HG03108 (cell line): ENCODE results near the gene RPS16.
"Not testable (repeated sequence)": the region's sequence is repeated elsewhere in the genome, so short reads cannot be mapped to it uniquely, and the experiment has no call there.

Experiments
- ATAC-seq: cut with Tn5 transposase; IDR thresholded peaks from one replicate; pipeline ENCODE4 v1.9.1; 2021; ENCODE audit warnings: moderate library complexity; ENCODE audit not compliant: unreplicated experiment

RPS16 gene

GRCh38 chr19:39435499-39436349, at the start of gene RPS16:
RPS16 (minus strand) TSS chr19:39435949; CDS start chr19:39435895, 54 bp downstream.
- peak; percentile 73 for ATAC-seq

DNA sequence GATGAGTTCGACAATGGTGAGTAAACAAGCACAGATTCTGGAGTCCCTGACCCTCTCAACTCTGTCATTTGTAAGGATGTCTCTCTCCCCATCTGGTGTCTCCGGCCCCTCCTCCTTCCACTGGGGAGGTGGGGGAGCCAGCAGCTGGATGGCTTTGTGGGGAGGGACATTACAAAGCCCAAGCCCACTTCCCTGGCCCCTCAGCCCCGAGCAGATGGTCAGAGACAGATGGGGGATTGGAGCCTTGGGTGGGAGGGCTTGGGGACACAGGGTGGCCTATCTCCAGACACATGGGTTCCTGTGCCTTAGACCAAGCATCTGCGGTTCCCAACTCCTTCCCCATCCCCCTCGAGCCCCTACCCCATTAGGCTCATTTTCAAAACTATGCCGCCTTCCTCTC, 47.4 kb upstream of the RPS16 start:
- ATAC-seq = no peak

- no peak for ATAC-seq
These were observed 45.9 kb upstream of the RPS16 start for GRCh38 chr19:39481676-39482075.

- ATAC-seq = no peak
These were observed 45.4 kb upstream of the RPS16 start for GRCh38 chr19:39481229-39481545.

DNA sequence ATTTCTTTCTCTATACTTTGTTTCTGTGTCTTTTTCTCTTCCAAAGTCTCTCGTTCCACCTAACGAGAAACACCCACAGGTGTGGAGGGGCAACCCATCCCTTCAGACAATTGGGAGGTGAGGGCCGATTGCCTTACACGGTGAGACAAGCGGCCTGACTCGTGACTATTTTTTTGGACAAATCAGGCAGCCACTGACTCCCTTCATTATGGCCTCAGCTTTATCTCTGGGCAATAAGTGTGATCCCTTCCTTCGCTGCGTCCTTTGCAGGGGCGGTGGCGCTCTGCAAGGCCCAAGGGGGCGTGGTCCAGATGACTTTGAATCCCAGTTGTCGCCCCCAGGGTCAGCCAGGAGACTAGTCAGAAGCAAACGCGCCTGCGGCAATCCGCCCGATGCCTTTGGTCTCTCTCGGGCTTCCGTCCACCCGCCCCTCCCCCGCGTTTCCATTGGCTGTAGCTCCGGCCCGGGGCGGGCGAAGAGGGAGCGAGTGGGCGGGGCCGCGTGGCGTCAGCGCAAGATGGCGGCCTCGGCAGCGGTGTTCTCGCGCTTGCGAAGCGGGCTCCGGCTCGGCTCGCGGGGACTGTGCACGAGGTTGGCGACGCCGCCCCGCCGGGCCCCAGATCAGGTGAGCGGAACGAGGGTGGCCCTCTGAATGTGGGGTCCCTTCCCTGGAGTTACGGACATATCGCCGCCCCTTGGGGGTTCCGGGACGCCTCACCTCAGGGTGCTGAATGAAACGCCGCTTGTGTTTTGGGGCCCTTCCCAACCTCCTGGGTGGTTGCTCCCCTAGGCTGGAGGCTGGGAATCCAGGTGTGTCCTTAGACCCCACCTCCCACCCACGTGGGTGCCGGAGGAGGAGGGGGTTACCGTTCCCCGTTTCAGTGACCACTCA, 44.8 kb upstream of the RPS16 start, which contains the start of gene TIMM50:
Gene TIMM50 (plus strand): TSS at position 502 of the 892 bp plus-strand sequence. CDS start 16 bp downstream, at position 518.
- ATAC-seq = peak; percentile 92

- ATAC-seq = no peak
These were observed 44.2 kb upstream of the RPS16 start for GRCh38 chr19:39479916-39480315.

DNA sequence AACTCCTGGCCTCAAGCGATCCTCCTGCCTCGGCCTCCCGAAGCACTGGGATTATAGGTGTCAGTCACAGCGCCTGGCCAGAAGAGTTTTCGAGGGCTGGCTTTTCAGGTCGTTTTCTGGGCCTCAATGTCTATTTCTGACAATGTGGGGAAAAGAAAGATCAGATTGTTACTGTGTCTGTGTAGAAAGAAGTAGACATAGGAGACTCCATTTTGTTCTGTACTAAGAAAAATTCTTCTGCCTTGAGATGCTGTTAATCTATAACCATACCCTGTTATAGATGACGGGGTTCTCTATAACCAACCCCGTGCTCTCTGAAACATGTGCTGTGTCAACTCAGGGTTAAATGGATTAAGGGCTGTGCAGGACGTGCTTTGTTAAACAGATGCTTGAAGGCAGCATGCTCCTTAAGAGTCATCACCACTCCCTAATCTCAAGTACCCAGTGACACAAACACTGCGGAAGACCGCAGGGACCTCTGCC, 43.6 kb upstream of the RPS16 start:
- ATAC-seq = not testable (repeated sequence)

- ATAC-seq = no peak
These were observed 40.0 kb upstream of the RPS16 start for GRCh38 chr19:39475748-39476147.

- no peak for ATAC-seq
These were observed 38.4 kb upstream of the RPS16 start for GRCh38 chr19:39474139-39474620.

DNA sequence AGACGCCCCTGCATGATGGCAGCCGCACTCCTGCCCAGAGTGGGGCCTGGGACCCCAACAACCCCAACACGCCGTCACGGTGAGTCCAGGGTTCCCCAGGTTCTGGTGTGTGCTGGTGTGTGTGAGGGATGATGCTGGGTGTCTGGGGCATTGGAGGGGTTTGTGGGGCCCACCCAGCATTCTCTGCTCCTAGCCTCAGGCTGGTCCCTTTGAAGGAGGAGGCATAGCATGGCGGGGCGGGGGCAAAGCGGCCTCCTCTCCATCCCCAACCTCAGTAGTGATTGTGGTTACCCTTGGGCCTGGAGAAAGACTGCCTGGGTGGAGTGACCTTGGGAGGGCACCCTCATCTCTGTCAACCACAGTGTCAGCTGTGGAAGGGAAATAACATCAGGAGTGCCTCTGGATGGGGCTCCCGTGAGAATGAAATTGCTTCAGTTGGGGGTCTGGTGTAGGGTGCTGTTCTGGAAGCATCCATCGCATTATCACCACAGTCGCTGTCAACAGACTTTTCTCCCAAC, 37.8 kb upstream of the RPS16 start:
- no peak for ATAC-seq

DNA sequence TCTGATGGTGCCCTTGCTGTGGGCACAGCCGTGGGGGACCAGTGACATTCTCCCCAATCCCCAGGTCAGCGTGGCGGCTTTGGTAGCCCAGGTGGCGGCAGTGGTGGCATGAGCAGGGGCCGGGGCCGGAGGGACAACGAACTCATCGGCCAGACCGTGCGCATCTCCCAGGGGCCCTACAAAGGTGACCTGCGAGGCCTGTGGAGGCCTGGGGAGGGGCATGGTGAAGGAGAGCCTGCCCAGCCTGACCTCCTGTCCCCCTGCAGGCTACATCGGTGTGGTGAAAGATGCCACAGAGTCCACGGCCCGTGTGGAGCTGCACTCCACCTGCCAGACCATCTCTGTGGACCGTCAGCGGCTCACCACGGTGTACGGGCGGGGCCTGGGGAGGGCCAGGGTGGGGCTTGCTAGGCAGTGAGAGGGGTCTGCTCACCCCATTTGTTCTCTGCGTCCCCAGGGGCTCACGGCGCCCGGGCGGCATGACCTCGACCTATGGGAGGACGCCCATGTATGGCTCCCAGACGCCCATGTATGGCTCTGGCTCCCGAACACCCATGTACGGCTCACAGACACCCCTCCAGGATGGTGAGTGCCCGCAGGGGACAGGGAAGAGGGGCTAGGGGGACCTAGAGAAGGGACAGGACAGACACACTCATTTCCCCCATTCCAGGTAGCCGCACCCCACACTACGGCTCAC, 37.1 kb upstream of the RPS16 start:
- ATAC-seq = no peak

- ATAC-seq = no peak
These were observed 36.2 kb upstream of the RPS16 start for GRCh38 chr19:39471756-39472536.

GRCh38 chr19:39470724-39471339, 35.1 kb upstream of the RPS16 start:
- no peak for ATAC-seq

- ATAC-seq = no peak
These were observed 33.8 kb upstream of the RPS16 start for GRCh38 chr19:39469567-39469966.

DNA sequence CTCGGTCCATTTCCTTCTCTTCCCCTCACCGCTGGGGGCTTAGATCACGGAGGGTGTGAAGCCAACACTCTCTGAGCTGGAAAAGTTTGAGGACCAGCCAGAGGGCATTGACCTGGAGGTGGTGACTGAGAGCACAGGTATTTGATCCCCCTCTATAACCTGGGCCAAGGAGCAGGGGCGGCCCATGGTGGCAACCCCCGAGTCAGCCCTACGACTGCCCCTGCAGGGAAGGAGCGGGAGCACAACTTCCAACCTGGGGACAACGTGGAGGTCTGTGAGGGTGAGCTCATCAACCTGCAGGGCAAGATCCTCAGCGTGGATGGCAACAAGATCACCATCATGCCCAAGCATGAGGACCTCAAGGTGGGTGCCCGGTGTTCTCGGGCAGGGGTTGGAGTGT, 33.3 kb upstream of the RPS16 start:
- ATAC-seq = no peak

DNA sequence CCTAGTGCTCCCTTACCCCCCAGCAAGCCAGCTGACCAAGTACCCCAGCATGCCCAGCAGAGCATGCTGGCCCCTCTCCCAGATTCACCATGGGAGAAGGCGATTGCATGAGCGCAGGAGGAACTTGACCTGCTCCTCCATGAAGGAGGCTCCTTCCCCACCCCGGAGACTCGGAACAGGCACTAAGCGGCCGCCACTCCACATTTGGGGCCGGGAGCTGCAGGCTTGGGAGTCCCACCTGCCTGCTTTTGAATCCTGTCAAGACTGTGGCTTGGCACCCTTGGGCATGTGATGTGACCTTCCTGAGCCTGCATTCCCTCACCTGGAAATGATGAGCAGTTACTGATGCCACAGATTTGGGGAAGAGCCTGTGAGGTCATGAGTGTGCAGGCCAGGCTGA, 32.2 kb upstream of the RPS16 start:
- no peak for ATAC-seq

- ATAC-seq = no peak
These were observed 30.4 kb upstream of the RPS16 start for GRCh38 chr19:39465956-39466747.

GRCh38 chr19:39463403-39463802, 27.7 kb upstream of the RPS16 start:
- ATAC-seq = no peak

- ATAC-seq = not testable (repeated sequence)
These were observed 15.5 kb upstream of the RPS16 start for GRCh38 chr19:39451257-39451656.
